ENCODE measurements around the gene XIST. TPM values are rescaled to one million over a fixed set of nuclear protein-coding genes. Genes with fewer than 3 reads are reported as not detected.

XIST gene
- total and polyA plus RNA-seq, 9 of the 15 experiments (the other 6 are each of a cell fraction or from before 2014, with no cell fraction given) = 22.4 to 160 (median 55.5) TPM

DNA sequence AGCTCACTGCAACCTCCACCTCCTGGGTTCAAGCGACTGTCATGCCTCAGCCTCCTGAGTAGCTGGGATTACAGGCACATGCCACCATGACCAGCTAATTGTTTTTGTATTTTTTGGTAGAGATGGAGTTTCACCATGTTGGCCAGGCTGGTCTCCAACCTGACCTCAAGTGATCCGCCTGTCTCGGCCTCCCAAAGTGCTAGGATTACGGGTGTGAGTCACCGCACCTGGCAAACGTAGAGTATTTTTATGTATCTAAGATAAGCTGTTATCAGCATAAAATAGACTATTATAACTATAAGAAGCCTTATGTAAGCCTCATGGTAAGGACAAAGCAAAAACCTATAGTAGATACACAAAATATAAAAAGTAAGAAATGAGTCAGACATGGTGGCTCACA lies 14.6 kb upstream of the XIST start (continued):
- TF ChIP-seq, protein P1, sequence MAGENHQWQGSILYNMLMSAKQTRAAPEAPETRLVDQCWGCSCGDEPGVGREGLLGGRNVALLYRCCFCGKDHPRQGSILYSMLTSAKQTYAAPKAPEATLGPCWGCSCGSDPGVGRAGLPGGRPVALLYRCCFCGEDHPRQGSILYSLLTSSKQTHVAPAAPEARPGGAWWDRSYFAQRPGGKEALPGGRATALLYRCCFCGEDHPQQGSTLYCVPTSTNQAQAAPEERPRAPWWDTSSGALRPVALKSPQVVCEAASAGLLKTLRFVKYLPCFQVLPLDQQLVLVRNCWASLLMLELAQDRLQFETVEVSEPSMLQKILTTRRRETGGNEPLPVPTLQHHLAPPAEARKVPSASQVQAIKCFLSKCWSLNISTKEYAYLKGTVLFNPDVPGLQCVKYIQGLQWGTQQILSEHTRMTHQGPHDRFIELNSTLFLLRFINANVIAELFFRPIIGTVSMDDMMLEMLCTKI (IDR thresholded peaks at IDR 0.05; ENCODE audit: partially characterized antibody) = no peak
- TF ChIP-seq, protein P2, sequence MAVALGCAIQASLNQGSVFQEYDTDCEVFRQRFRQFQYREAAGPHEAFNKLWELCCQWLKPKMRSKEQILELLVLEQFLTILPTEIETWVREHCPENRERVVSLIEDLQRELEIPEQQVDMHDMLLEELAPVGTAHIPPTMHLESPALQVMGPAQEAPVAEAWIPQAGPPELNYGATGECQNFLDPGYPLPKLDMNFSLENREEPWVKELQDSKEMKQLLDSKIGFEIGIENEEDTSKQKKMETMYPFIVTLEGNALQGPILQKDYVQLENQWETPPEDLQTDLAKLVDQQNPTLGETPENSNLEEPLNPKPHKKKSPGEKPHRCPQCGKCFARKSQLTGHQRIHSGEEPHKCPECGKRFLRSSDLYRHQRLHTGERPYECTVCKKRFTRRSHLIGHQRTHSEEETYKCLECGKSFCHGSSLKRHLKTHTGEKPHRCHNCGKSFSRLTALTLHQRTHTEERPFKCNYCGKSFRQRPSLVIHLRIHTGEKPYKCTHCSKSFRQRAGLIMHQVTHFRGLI (CRISPR knock-in tag; IDR thresholded peaks at IDR 0.05) = no peak
- TF ChIP-seq TARDBP (IDR thresholded peaks at IDR 0.05) = no peak
- no peak for TF ChIP-seq THRAP3 (IDR thresholded peaks at IDR 0.05; ENCODE audit: borderline replicate concordance)
- no peak for TF ChIP-seq ZNF75A (CRISPR knock-in tag; IDR thresholded peaks at IDR 0.05)
- TF ChIP-seq, protein P3, sequence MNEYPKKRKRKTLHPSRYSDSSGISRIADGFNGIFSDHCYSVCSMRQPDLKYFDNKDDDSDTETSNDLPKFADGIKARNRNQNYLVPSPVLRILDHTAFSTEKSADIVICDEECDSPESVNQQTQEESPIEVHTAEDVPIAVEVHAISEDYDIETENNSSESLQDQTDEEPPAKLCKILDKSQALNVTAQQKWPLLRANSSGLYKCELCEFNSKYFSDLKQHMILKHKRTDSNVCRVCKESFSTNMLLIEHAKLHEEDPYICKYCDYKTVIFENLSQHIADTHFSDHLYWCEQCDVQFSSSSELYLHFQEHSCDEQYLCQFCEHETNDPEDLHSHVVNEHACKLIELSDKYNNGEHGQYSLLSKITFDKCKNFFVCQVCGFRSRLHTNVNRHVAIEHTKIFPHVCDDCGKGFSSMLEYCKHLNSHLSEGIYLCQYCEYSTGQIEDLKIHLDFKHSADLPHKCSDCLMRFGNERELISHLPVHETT (CRISPR knock-in tag; conservative IDR thresholded peaks at IDR 0.05 in 1 of 2, IDR thresholded peaks at IDR 0.05 in 1 of 2) = no peak
- no peak for TF ChIP-seq ZNF197 (CRISPR knock-in tag; IDR thresholded peaks at IDR 0.05; ENCODE audit: low read depth)
- TF ChIP-seq GTF2F1 (IDR thresholded peaks at IDR 0.05; ENCODE audit: low read depth, low read length) = no peak
- TF ChIP-seq ZNF143 (CRISPR knock-in tag; IDR thresholded peaks at IDR 0.05) = no peak
- no peak for TF ChIP-seq ZNF174 (CRISPR knock-in tag; IDR thresholded peaks at IDR 0.05)
- TF ChIP-seq ZNF217 (CRISPR knock-in tag; IDR thresholded peaks at IDR 0.05) = no peak
- TF ChIP-seq HLTF (IDR thresholded peaks at IDR 0.05) = no peak
- TF ChIP-seq, protein P4, sequence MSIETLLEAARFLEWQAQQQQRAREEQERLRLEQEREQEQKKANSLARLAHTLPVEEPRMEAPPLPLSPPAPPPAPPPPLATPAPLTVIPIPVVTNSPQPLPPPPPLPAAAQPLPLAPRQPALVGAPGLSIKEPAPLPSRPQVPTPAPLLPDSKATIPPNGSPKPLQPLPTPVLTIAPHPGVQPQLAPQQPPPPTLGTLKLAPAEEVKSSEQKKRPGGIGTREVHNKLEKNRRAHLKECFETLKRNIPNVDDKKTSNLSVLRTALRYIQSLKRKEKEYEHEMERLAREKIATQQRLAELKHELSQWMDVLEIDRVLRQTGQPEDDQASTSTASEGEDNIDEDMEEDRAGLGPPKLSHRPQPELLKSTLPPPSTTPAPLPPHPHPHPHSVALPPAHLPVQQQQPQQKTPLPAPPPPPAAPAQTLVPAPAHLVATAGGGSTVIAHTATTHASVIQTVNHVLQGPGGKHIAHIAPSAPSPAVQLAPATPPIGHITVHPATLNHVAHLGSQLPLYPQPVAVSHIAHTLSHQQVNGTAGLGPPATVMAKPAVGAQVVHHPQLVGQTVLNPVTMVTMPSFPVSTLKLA (conservative IDR thresholded peaks at IDR 0.05) = no peak
- no peak for TF ChIP-seq ZNF696 (CRISPR knock-in tag; conservative IDR thresholded peaks at IDR 0.05)

All from K562 (cell line).